NB4 (cell line): ENCODE results near the gene ZNF577.

ENCODE experiments used
- CTCF ChIP-seq: IDR thresholded peaks from one replicate; pipeline ENCODE4 v1.5.1; 2012; ENCODE audit warnings: low read depth, low read length
- MYC ChIP-seq: IDR thresholded peaks from 2 replicates; pipeline ENCODE4 v1.6.1; 2011; ENCODE audit warnings: low read depth, low read length

DNA sequence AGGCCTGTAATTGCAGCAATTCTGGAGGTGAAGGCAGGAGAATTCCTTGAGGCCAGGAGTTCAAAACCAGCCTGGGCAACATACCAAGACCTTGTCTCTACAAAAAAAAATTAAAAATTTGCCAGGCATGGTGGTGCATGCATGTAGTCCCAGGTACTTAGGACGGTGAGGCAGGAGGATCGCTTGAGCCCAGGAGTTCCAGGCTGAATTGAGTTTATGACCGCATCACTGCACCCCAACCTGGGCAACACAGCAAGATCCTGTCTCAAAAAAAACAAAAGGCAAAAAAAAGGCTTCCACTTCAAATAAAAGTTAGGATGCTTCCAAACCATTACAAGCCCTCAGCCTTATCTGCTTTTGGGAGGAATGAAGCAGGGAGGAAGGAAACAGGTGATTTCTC is 5.2 kb downstream of the ZNF577 start:
- TF ChIP-seq CTCF = no peak
- TF ChIP-seq MYC = no peak
